ENCODE data around the gene CYBC1. TPM values are rescaled to one million over a fixed set of nuclear protein-coding genes. Genes with fewer than 3 reads are reported as not detected.
"Not testable (repeated sequence)": the region's sequence is repeated elsewhere in the genome, so short reads cannot be mapped to it uniquely, and the experiment has no call there.

The CYBC1 gene
- total and polyA plus RNA-seq, 8 donors, result 47.0 to 116 (median 53.3) TPM

- intact Hi-C loops (cut with DNase I), result loop anchor here in 1 of 2 donors (5.0 kb wide), 1 partner anchor 62 kb away; no protein-coding TSS in a partner anchor
- DNase-seq (peak; percentile 67 to 92 (median 73)), ATAC-seq (peak; percentile 71)
- Histone ChIP-seq H3K9me3 (no peaks in the 10 kb centered on the region), H3K36me3 (peaks cover 0 to 9% of the 10 kb centered on the region in 2 donors), H3K4me1 (peaks cover 8 to 26% of the 10 kb centered on the region in 2 donors), H3K4me3 (no peak overlapping the region), H3K27me3 (no peaks in the 10 kb centered on the region), H3K27ac (no peak overlapping the region)
- peak; percentile 49 to 68 for TF ChIP-seq CTCF (IDR thresholded peaks at IDR 0.05)
Measured at GRCh38 chr17:82414548-82415281, 35.8 kb downstream of the CYBC1 start.

GRCh38 chr17:82412535-82413520 is 37.7 kb downstream of the CYBC1 start:
- no peak for TF ChIP-seq CTCF (IDR thresholded peaks at IDR 0.05)
- H3K36me3 ChIP-seq, result peaks cover 0 to 16% of the 10 kb centered on the region in 2 donors

GRCh38 chr17:82412081-82412480 is 38.5 kb downstream of the CYBC1 start:
- intact Hi-C loops (cut with DNase I), result loop anchor here in 1 of 2 donors (5.0 kb wide), 1 partner anchor 60 kb away; no protein-coding TSS in a partner anchor
- not testable (repeated sequence) for H3K4me3 ChIP-seq, H3K27me3 ChIP-seq, DNase-seq, H3K4me1 ChIP-seq, ATAC-seq, H3K27ac ChIP-seq, H3K9me3 ChIP-seq
- peaks cover 0 to 16% of the 10 kb centered on the region in 2 donors for H3K36me3 ChIP-seq

More at GRCh38 chr17:82412535-82413520, 37.7 kb downstream of the CYBC1 start:
- Histone ChIP-seq H3K4me3 (no peak overlapping the region), H3K27me3 (no peaks in the 10 kb centered on the region), H3K27ac (no peak overlapping the region), H3K9me3 (no peaks in the 10 kb centered on the region), H3K4me1 (peaks cover 2 to 11% of the 10 kb centered on the region in 2 donors)
- intact Hi-C loops (cut with DNase I), result loop anchor here in 1 of 2 donors (5.0 kb wide), 1 partner anchor 61 kb away; no protein-coding TSS in a partner anchor
- ATAC-seq (no peak), DNase-seq (no peak)

GRCh38 chr17:82411396-82412053 is 39.0 kb downstream of the CYBC1 start:
- Histone ChIP-seq H3K4me1 (peaks cover 0 to 6% of the 10 kb centered on the region in 2 donors), H3K36me3 (peaks cover 0 to 16% of the 10 kb centered on the region in 2 donors), H3K27ac (no peak overlapping the region), H3K4me3 (no peak overlapping the region), H3K27me3 (no peaks in the 10 kb centered on the region), H3K9me3 (no peaks in the 10 kb centered on the region)
- intact Hi-C loops (cut with DNase I), result loop anchor here in 1 of 2 donors (5.0 kb wide), 1 partner anchor 59 kb away; no protein-coding TSS in a partner anchor
- no peak for DNase-seq
- no peak for TF ChIP-seq CTCF (IDR thresholded peaks at IDR 0.05)
- ATAC-seq, result no peak
